Central memory CD4-positive, alpha-beta T cell (primary cell): ENCODE measurements around the gene POC1A.

ENCODE experiments used
- DNase-seq: peaks from one replicate; pipeline ENCODE4 v3.0.0; 2022

Gene POC1A

DNA sequence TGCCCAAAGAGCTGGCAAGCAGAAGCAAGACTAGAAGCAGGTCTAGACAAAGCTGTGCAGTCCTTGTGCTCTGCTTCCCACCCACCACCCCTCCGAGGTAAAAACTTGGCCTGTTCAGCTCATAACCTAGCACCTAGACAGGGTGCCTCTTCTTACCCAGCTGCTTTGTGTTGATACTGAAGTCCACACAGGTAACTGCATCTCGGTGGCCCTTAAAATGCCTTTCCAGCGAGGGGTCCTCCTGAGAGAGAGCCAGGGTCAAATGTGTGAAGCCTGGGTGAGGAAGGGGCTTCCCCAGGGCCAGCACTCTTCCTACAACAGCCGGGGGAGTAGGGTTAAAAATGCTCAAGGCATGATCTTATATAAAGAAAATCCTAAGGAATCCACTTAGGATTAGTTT lies 3.4 kb downstream of the POC1A start:
- DNase-seq = no peak

DNA sequence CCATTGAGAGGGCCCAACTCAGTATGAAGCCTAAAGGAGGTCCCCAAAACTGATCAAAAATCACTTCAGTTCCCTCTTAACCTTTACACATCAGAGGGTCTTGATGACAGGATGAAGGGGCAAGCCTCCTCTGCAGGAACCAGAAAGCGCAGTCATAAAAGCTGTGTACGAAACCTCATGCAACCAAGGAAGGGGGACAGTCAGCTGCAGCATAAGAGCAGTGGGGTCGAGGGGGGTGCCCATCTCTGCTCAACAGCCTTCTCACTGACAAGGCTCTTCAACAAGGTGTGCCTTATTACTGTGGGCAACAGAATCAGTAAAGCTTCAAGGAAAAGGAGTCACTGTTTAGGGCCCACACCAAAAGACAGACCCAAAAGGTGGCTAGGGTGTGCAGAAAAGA lies 3.9 kb downstream of the POC1A start:
- no peak for DNase-seq

DNA sequence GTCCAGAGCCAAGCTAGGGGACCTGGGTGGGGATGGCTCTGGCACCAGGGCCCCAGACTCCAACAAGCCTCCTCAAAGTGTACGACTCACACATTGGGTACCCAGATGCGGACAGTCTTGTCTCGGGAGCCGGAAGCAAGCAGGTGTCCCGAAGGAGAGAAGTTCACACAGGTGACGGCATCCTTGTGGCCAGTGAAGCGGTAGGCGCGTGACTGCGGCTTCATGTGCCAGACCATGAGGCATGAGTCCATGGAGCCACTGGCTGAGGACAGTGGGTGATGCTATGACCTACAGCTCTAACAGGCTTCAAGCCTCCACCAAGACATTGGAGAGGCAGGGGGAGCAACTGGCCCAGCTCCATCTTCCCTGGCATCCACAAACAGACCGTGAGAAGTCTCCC lies 4.5 kb downstream of the POC1A start:
- no peak for DNase-seq

DNA sequence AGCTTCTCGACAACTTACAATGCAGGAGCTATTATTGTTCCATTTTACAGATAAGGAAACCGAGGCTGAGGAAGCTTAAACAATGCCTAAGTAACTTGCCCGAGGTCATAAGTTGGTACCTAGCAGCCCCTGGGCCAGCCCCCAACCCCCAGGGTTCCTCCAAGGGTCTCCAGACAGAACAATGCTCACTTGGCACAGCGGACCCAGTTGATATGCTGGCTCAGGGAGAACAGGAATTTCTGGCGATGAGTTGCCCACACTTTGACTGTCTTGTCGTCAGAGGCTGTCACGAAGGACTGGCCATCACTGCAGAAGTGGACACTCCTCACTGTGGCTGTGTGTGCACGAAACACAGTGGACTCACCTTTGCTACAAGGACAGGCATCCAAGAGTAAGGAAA lies 5.2 kb downstream of the POC1A start:
- no peak for DNase-seq

DNA sequence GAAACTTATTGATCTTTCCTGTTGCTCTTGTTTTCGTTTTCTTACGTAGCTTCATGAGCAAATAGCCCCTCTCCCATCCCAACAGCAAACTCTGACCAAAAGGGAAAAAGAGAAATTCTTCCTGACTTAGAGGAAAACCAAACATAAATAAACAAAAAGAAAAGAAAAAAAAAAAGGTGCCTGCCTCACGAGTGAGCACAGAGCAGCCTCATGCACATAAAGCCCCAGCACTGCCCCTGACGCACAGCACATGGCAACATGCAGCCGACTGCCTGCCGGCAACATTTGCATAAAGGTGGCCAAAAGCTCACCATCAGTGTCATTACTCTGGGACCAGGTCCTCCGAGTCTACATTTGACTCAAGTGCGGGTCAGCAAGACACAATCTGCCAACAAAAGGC lies 6.4 kb downstream of the POC1A start:
- no peak for DNase-seq

DNA sequence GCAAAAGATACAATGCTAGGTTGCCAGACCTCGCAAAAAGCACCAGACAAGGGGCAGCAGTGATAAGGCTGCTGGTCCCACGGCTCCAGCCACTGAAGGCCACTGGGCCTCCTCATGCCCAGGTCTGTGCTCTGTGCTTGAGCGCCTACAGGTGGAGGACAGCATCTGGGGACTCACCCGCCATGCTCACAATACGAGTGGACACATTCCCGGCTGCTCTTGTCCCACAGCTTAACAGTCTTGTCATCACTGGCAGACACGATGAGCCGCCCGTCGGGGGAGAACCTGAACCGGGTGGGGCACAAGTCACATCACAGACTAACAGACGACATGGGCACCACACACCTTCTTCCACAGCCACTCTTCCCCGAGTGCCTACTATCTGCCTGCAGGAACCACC lies 7.4 kb downstream of the POC1A start:
- DNase-seq = no peak

DNA sequence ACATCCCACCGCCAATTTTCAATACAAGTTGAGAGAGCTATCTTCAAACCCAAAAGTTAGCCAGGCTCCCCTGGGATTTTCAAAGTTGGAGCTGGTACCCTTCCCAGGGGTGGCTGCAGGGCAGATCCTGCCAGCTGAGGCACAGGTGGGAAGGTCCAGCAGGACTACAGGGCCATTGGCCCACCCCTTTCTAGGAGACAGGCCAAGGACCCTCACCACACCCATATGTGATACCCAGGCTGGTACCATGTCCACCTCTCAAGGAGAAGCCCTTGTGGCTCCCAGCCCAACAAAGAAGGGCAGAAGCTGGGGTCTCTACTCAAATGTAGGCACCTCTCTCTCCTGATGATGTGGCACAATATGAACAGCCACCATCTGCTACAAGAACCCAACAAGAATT lies 8.0 kb downstream of the POC1A start:
- DNase-seq = no peak

DNA sequence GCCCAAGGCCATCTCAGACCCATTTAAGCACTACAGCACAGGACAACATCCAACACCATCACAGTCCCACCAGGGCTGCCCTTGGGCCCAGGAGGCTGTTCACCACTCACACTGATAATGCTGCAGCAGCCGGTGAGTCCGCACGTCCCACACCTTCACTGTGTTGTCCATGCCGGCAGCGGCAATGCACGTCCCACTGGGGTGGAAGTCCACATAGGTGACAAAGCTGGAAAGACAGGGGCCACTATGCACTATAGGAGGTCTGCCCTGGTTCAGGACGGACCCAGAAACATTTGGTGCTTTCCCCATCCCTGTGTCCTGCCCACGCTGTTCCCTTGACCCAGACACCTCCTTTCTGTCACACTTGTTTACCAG lies 8.5 kb downstream of the POC1A start:
- no peak for DNase-seq

DNA sequence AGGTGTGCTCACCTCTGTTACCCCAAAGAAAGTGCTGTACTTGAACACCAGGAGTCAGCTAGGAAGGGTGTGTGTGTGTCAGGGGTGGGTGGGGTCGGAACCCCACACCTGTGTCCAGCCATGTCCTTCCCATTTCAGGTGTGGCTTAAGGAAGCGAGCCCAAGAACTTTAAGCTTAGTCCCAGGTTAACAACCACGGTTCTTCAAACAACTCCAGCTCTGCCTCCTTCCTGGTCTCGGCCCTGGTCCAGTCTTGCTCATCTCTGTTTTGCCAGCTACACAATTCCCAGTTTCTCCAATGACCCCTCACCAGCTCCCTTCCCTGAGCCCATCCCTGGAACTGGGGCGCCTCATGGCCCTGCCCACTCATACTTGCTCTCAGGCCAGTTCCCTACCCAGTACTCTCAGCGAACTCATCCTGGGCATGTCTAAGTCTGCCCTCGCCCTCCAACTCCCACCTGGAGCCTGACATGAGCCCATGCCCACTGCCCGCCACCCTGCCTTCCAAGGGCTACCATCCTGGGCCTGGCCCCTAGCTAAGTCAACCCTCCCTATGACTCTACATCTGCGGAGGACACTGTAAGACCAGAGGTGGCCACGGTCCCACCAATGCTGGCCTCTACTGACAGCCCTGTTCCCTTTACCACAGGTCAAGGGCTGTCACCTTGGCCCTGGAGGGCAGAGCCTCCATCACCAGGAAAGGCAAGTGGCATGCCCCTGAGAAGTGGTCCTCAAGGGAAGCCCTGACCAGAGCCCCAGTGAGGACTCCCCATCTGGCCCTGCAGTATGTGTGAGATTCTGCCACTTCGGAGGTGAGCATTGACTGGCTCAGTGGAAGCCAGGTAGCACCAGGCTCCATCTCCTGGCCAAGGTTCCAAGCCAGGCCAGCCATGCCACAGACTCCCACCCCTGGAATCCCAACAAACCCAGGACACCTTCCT lies 9.2 kb downstream of the POC1A start:
- no peak for DNase-seq

DNA sequence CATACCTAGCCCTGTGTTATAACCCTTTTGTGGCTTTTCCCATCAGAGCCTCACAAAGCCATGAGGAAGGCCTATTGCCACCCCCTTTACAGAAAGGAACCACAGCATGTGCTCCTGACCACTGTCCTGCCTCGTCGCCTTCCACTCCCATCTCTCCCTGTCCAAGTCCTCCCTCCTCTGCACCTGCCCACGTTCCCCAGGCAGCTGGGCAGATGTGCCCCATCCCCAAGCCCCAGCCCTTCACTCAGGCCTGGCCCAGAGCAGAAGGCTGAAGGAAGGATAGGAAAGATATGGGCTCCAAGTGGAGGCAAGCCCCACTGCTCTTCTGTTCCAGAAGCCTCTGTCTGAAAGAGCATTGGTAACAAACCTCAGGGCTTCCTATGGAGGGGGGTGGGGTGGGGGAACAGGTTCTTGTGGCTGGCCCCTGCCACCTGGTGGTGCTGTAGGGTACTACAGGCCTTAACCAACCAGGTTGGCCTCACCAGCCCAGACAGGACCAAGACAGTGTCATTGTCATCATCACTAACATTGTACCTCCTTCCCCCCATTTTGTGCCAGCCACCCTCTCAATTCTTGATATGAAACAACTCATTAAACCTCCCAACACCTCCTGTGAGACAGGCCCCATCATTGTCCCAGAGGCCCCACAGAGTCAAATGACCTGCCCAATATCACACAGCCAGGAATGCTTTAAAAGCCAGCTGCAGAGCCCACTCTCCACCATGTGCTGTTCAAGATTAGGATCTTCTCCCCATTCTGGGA lies 10.0 kb downstream of the POC1A start:
- DNase-seq = peak; percentile 81

DNA sequence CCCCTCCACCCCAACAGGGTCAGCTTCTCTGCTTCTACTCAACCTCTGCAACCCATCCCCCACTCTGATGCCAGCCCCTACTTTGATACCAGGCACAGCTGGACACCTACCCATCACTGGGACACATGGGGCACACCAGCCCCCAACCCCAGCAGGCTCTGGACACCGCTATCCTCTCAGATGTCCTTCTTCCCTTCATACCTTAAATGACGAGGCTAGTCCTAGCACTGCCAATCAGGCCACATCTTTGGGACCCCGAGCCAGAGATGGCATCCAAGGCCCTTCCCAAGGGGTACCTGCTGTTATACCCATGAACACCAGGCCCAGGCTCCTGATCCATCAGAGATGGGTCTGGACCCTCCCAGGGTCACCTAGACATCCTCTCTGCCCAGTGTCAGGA lies 10.6 kb downstream of the POC1A start:
- DNase-seq = no peak

DNA sequence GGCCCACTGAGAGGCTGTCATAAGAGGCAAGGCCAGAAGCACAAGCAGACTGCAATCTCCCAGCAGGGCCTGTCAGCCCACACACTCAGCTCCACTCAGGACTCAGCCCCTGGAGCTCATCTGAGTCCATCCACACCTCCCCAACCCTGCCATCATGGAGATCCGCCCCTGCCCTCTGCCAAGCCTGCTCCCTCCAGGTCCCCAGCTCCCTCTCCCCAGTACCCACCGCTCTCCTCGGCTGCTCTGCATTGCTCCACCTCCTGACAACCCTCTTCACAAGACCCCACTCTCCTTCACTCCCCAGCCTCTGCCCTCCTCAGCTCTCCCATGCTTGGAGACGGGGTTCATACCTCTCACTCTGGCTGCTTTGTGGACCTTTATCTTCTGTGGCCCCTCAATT lies 11.1 kb downstream of the POC1A start:
- no peak for DNase-seq

DNA sequence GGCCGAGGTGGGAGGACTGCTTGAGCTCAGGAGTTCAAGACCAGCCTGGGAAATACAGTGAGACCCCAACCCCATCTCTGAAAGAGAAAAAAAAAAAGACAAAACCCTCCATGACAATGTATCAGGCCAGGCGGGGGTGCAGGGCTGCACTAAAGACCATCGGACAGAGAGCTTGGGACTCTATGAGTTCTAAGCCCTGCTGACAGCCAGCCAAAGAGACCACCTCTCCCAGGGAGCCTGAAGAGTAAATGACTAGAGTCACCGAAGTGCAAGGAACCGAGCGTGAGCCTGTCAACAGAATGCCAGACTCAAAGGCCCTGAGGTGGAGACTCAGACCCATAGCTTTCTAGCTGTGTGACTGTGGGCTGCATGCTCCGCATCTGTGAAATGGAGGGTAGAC lies 12.5 kb downstream of the POC1A start:
- no peak for DNase-seq

DNA sequence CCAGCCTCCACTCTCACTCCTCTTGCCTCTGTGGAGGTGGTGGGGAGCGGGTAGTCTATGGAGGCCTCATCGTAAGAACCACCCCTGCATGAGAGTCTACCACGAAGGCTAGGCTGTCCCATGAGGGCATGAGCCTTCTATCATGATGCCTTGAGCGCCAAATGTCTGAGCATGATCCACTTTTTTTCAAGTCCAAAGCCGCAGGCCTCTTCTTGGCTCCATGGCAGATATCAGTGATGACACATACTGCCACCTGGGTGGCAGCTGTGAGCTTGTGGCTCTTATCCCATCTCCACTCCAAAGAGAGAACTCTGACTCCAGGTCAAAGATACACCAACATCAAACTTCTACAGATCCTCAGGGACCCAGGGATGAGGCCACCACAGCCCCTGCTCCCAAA lies 13.5 kb downstream of the POC1A start:
- no peak for DNase-seq

DNA sequence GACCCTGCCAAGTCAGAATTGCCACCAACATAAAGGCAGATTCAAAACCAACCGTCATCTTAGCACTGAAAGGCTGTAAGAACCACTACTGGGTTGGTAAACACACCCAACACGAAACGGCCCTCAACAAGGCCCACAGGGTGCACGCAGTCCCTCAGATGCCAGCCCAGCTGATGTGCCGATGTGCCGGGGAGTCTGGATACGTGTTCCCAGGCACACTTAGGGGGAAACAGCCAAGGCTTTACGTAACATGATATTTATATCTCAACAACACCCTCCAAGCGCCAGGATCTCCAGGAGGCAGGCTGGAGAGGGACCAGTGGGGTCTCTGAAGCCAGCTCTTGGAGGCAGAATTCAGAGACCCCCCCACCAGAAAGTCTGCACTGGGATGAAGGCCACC lies 14.2 kb downstream of the POC1A start:
- no peak for DNase-seq

DNA sequence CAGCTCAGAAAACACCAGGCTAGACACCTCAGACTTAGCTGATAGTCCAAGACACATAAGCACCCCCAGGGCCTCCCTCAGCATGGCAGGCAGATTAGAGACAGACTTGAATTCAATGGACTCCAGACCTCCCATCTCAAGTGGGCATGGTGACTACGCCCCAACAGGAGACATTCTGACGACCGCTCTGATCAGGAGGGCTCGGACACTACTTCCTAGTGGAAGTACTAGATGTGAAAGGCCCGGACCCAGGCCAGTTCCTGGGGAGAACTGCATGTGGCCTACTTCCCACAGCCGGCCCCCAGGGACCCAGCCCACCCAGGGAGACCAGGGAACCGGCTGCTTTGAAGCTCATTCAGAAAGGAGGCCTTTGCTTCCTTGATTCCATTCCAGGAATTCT lies 16.9 kb downstream of the POC1A start:
- no peak for DNase-seq

DNA sequence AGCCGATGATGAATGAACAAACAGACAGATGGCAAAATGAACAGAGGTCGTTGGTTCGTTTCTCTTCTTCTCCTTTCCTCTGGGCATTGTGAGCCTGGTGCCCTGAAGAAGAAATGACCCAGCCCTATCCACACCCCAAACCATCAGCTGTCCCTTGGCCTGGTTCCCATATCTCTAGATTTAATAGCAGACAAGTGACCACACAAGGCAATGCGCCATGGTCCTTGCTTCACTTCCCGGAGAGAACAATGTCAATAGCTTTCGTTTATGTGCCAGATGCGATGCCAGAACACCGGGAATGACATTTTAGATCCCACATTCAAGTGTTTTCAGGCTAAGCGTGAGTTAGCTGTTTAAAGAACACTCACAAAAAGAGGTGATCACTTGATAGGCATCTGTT lies 17.7 kb downstream of the POC1A start:
- no peak for DNase-seq

DNA sequence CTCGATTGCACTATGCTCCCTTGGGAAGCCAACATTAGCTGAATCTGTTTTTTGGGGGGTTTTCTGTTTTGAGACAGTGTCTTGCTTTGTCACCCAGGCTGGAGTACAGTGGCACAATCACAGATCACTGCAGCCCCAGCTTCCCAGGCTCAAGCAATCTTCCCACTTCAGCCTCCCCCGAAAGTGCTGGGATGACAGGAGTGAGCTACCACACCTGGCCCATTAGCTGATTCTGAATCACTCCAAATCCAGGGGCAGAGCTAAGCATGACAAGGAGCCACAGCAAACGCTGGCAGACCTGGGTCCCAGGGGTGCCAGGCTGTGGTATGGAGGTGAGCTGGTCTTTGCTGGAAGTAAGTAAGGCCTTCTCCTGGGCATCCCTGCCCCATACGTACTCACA lies 18.9 kb downstream of the POC1A start:
- DNase-seq = no peak

DNA sequence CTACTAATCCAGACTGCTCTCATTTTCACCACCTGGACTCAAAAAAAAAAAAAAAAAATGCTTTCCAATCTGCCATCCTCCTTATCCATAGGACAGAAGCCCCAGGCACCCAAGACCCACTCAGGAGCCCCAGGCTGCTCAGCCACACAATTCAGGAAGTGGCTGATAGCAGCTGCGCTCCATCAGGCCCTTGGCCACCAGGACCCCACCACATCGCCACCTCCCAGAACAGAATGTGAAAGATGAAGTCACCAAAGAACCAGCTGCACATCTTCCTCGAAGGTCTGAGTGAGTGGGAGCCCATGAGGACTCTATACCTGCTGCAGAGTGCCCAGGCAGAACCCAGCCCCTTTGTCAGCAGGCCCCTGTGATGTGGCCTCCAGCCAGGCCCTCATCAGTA lies 19.5 kb downstream of the POC1A start:
- DNase-seq = no peak

DNA sequence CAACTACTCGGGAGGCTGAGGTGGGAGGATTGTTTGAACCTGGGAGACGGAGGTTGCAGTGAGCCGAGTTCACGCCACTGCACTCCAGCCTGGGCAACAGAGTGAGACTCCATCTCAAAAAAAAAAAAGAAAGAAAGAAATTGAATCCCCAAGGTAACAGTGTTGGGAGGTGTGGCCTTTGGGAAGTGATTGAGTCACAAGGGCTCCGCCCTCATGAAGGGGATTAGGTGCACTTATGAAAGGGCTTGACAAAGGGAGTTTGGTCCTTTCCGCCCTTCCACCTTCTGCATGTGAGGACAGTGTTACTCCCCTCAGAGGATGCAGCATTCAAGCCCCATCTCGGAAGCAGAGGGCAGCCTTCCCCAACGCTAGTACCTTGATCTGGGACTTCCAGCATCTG lies 21.3 kb downstream of the POC1A start:
- no peak for DNase-seq

DNA sequence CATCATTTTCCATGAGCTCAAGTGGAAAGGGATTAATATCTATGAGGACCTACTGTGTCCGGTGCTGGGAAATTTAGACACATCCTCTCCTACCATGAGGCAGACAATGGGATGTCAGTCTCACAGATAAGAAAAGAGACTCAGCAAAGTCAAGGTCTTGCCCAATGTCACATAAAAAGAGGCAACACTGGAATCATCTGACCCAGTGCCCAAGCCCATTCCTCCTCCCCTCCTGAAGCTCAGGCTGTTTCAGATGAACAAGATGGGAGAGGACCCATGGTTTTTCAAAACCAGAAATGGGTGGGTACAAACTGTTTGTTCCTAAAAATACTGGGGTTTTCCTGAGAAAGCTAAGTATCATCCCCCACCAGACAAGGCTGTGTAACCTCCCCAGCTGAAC lies 22.2 kb downstream of the POC1A start:
- DNase-seq = no peak

DNA sequence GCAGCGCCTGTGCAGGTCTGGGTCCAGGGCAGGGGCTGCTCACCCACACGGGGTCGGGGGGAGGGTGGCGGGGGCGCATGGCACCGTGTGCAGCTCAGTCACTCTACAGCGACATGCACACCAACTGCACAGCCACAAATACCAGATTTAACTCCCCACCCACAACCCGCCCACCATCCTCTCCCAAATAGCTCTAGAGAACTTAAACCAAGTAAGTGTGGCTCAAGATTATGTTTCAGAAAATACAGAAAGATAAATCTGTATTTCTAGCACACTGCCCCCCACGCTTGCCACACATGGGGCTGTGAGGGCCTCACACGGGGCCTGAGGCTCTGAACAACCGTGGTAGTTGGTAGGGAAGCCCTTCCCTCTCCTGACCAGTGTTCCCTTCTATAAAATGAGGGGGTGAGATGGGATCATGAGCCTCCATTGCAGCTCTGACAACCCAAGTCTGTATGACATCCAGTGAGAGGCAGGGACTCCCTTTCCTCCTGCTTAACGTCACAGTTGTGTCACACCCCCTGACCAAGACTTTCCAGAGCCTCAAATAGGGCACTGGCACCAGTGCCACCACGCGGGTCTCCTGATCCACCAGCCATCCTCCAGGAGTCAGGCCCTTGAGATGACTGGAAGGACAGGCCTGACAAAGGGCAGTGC lies 23.1 kb downstream of the POC1A start:
- DNase-seq = no peak

DNA sequence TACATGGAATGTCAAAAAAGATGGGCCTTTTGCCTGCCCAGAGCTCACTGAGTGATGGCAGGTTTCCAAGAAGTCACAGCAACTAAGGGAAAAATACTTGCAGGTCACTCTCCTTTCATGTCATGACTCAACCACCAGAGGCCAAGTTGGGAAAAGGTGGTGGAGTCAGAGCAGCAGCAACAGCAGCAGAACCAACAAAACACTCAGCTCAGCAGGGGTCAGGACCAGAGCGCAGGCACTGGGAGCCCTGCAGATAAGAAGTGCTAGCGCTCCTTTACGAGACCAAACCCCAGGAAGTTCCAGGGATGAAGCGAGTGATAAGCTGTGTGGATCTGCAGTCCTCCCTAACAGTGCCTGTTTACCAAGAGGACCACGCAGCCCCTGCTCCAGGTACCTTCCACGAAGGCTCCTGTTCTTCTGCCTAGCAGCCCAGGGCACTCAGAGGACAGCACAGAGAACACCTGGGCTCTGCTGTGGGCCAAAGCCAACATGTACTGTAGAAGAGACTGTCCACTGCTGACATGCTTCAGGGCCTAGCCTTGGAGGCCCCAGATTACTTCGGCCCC lies 26.0 kb downstream of the POC1A start:
- no peak for DNase-seq

DNA sequence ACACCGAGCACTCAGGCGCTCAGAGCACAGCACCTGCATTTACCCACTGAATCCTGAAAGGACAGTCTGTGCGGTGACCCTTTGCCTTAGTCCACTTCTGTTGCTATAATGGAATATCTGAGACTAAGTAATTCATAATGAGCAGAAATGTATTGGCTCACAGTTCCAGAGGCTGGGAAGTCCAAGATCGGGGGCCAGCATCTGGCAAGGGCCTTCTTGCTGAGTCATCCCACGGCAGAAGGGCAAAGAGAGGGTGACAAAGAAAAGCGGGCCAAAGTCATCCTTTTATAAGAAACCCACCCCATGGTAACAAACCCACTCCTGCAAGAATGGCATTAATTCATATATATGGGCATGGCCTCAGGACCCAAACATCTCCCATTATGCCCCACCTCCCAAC lies 27.7 kb downstream of the POC1A start:
- no peak for DNase-seq
